Naive B cell (primary cell): ENCODE measurements around the gene SLC35E2B. TPM values are rescaled to one million over a fixed set of nuclear protein-coding genes. Genes with fewer than 3 reads are reported as not detected.
"Not testable (repeated sequence)": the region's sequence is repeated elsewhere in the genome, so short reads cannot be mapped to it uniquely, and the experiment has no call there.

Experiments
- ATAC-seq, 2 donors: fragments of 150-1000 bp; cut with Tn5 transposase; 2 replicates each; pipeline ENCODE4 v1.10.0; 2021; ENCODE audit warnings: low read depth in 2 of 2, mild to moderate bottlenecking in 2 of 2, moderate library complexity in 2 of 2
- DNase-seq: peaks from one replicate; pipeline ENCODE4 v3.0.0; 2022
- H3K27ac Mint-ChIP-seq, 6 donors: one replicate each; pipeline ENCODE4 v1.8.0; 2020 to 2022; ENCODE audit warnings: mild to moderate bottlenecking in 6 of 6, mixed read lengths in 6 of 6, moderate library complexity in 5 of 6, inconsistent platforms in 2 of 6
- H3K27me3 Mint-ChIP-seq, 3 donors: one replicate each; pipeline ENCODE4 v1.8.0; 2021 to 2022; ENCODE audit warnings: mixed read lengths in 3 of 3, mild to moderate bottlenecking in 1 of 3
- H3K36me3 Mint-ChIP-seq, 2 donors: one replicate each; pipeline ENCODE4 v1.8.0; 2020 to 2022; ENCODE audit warnings: mixed read lengths in 2 of 2, inconsistent platforms in 1 of 2, mild to moderate bottlenecking in 1 of 2
- H3K4me1 Mint-ChIP-seq, 3 donors: one replicate each; pipeline ENCODE4 v1.8.0; 2020 to 2022; ENCODE audit warnings: mixed read lengths in 3 of 3, inconsistent platforms in 1 of 3, mild to moderate bottlenecking in 1 of 3, moderate library complexity in 1 of 3
- H3K4me3 Mint-ChIP-seq, 8 donors: one replicate each; pipeline ENCODE4 v1.8.0; 2020 to 2022; ENCODE audit warnings: mild to moderate bottlenecking in 8 of 8, mixed read lengths in 8 of 8, moderate library complexity in 8 of 8, inconsistent platforms in 2 of 8
- H3K9me3 Mint-ChIP-seq, 7 donors: one replicate each; pipeline ENCODE4 v1.8.0; 2020 to 2022; ENCODE audit warnings: mixed read lengths in 7 of 7, mild to moderate bottlenecking in 5 of 7, inconsistent platforms in 2 of 7, moderate library complexity in 1 of 7
- polyA plus RNA-seq, 6 donors: library from polyadenylated mRNA; unstranded; fragments of 300-500 nt; fragmentation: Illumina TruSeq; gene quantifications; one replicate each; pipeline ENCODE4 v1.2.3, GENCODE V29; 2021; ENCODE audit warnings: low read depth in 6 of 6

SLC35E2B gene
- polyA plus RNA-seq, 6 donors from 2014 or later: 22.5 to 42.1 (median 33.4) TPM

DNA sequence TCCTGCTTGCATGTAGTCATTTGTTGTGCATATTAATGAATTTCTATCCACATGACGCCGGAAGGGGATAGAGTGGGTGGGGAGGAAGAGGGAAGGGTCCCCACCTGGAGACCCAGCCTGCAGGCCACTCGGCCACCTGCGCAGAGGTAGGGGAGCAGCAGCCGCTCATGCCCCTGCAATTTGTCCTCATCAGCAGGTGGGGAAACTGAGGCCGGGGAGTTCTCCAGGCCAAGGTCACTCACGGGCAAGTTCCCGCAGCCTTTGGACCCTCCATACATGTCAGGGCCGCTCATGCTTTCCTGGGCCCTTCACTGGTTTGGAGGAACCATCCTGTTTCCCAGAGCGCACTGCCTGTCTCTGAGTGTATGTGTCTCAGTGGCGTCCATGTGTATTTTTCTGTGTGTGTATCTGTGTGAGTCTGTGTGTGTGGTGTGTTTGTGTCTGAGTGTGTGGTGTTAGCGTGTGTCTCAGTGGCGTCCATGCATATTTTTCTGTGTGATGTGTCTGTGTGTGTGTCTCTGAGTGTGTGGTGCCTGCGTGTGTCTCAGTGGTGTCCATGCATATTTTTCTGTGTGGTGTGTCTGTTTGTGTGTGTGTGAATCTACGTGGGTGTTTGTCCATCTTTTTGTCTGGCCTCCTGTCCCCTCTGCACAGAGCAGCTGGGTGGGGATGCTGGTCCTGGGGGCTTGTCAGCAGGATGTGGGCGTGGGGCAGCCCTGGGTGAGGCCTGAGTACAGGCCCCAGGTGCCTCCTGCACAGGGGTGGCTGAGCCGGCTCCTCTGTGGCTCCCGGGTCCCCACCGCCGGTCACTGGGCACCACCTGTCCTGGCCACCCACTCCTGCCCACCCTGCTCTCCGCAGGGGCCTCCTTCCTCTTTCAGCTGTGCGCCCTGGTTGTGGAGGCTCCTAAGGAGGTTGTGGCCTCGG, 4.1 kb upstream of the SLC35E2B start:
- H3K27me3 Mint-ChIP-seq, H3K4me1 Mint-ChIP-seq, DNase-seq, ATAC-seq, H3K9me3 Mint-ChIP-seq, H3K36me3 Mint-ChIP-seq: not testable (repeated sequence)
- Mint-ChIP-seq H3K4me3 (peak overlapping the region in 3 of 8 donors; percentile 29 to 59 (median 50)), H3K27ac (peak overlapping the region in 1 of 6 donors; percentile 64)

DNA sequence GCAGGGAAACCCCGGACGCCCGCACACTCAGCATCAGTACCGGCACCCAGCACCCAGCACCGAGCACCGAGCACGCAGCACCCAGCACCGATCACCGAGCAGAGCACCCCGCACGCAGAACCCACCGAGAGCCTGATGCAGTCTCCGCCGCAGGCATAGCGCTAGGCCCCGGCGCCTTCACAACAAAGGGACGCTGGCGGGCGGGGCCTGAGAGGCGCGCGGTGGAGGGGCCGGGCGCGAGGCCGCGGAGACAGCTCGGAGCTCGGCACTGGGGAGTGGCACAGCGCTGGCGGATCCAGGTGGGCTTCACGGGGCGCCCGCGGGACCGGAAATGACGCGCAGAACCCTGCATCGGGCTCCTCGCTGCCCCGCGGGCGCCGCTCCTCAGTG, 276 bp downstream of the SLC35E2B start:
- ATAC-seq, H3K36me3 Mint-ChIP-seq, H3K27me3 Mint-ChIP-seq, H3K9me3 Mint-ChIP-seq, DNase-seq: not testable (repeated sequence)
- Mint-ChIP-seq H3K4me1 (peaks cover 6 to 23% (median 8%) of the 10 kb centered on the region in 3 donors), H3K27ac (peak overlapping the region in 4 of 6 donors; percentile 37 to 97 (median 94)), H3K4me3 (peak overlapping the region; percentile 59 to 90 (median 82))

DNA sequence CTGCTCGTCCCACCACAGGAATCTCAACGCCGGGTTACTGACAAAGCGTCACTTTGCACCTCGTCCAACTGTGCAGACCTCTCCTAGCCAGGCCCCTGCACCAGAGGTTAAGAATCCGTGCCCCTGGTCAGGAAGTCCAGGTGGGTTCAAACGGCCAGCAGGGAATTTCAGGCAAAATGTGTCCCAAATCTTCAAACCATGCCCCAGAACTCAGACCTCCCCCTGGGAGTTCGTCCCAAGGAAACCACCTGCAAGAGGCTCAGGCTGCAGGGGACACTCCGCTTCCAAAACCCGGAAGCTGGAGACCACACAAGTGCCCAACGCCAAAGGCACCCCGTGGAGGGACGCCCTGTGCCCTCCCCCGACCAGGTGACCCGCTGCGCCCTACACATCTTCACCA, 1.2 kb downstream of the SLC35E2B start:
- H3K36me3 Mint-ChIP-seq, ATAC-seq, DNase-seq, H3K4me3 Mint-ChIP-seq, H3K9me3 Mint-ChIP-seq, H3K27me3 Mint-ChIP-seq, H3K27ac Mint-ChIP-seq: not testable (repeated sequence)
- peaks cover 4 to 23% (median 6%) of the 10 kb centered on the region in 3 donors for H3K4me1 Mint-ChIP-seq

DNA sequence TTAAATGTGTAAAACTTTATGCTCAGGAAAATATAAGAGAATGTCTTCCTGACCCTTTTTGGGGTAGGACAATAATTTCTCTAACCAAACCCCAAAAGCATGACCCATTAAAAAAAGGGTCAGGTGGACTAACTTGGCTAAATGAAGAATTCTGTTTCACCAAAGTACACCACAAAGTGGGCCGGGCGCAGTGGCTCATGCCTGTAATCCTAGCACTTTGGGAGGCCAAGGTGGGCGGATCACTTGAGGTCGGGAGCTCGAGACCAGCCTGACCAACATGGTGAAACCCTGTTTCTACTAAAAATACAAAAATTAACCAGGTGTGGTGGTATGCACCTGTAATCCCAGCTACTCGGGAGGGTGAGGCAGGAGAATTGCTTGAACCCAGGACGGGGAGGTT, 3.1 kb downstream of the SLC35E2B start:
- not testable (repeated sequence) for H3K36me3 Mint-ChIP-seq, DNase-seq, ATAC-seq, H3K27me3 Mint-ChIP-seq, H3K9me3 Mint-ChIP-seq
- peak overlapping the region in 2 of 6 donors; percentile 41 to 60 for H3K27ac Mint-ChIP-seq
- H3K4me1 Mint-ChIP-seq: peaks cover 9 to 29% (median 12%) of the 10 kb centered on the region in 3 donors
- H3K4me3 Mint-ChIP-seq: peak overlapping the region in 2 of 8 donors; percentile 40 to 68

DNA sequence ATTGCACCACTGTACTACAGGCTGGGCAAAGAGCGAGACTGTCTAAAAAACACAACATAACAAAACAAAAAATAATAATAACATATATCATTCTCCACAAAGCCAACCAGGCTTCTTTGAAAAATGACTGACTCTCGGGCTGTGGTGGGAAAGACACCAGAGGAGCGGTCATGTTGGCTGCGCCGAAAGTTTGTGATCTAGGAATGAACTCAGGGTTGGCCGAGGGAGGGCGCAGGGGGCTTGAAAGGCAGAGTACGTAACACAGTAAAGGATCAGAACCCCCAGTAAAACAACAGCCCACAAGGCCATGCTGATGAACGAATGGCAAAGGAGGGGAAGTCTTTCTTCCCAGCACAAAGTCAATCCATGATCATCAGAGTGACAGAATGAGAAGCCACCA, 4.7 kb downstream of the SLC35E2B start:
- H3K27me3 Mint-ChIP-seq: no peaks in the 10 kb centered on the region

DNA sequence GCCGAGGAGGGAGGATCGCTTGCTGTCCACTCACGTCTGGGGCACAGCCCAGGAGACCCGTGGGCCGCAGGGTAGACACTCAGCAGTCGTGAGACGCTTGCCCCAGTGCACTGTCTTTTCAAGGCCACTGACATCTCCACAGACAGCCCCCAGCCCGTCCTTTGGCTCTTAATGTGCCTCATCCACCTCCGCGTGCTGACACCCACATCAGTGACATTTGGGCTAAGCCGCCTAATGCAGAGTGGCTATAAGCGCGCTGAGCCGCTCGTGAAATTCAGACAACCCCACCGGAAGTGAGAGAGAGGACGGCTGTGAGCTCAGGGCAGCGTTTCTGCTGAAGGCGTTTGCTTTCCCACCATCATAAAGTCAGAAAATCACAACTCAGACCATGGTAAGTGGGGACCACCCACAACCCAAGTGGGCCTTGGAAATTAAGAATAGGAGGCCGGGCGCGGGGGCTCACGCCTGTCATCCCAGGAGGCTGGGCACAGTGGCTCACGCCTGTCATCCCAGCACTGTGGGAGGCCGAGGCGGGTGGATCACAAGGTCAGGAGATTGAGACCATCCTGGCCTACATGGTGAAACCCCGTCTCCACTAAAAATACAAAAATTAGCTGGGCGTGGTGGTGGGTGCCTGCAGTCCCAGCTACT, 8.4 kb downstream of the SLC35E2B start:
- H3K36me3 Mint-ChIP-seq: no peaks in the 10 kb centered on the region
- peaks cover 19 to 44% (median 34%) of the 10 kb centered on the region in 3 donors for H3K4me1 Mint-ChIP-seq
- peak overlapping the region in 1 of 8 donors; percentile 24 for H3K4me3 Mint-ChIP-seq
- H3K27me3 Mint-ChIP-seq: no peaks in the 10 kb centered on the region
- H3K9me3 Mint-ChIP-seq: no peaks in the 10 kb centered on the region
- ATAC-seq (no peak), DNase-seq (no peak)
- peak overlapping the region in 2 of 6 donors; percentile 23 to 89 for H3K27ac Mint-ChIP-seq

More for the DNA sequence above, 4.7 kb downstream of the SLC35E2B start:
- peak overlapping the region in 3 of 8 donors; percentile 30 to 70 (median 50) for H3K4me3 Mint-ChIP-seq
- H3K36me3 Mint-ChIP-seq: no peaks in the 10 kb centered on the region
- ATAC-seq (no peak), DNase-seq (no peak)
- peak overlapping the region in 3 of 6 donors; percentile 11 to 88 (median 47) for H3K27ac Mint-ChIP-seq
- H3K4me1 Mint-ChIP-seq: peaks cover 12 to 38% (median 25%) of the 10 kb centered on the region in 3 donors
- no peaks in the 10 kb centered on the region for H3K9me3 Mint-ChIP-seq

DNA sequence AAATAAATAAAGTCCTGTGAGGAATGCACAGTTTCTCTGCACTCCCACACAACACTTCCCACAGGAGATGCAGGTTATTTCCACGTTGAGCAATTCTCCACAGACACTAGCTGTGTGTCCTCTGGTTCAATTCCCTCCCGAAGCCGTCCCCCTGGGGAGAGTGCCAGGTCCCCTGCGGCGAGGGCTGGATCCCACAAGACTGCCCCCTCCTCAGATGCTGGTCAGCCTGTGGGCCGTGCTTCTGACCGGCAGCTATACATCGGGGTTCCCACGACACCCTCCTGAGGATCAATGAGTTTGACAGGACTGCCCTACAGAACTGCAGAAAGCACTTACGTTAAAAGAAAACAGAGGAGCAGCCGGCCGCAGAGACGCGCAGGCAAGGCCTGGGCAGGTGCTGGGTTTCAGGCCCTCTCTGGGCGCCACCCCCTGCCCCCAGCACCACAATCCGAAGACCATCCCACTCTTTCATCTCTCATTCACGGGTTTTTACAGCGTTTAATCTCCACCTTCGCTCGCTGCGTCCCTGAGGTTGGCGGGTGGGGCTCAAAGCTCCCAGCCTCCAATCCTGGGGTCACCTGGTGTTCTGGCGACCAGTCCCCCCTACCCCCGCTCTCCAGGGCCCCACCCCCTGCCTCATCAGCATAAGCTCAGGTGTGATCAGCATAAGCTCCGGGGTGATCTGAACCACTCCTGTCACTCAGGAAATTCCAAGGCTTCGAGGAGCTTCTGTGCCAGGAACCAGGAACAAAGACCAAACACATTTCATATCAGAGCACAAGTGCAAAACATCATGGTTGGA, 9.3 kb downstream of the SLC35E2B start:
- Mint-ChIP-seq H3K4me3 (peak overlapping the region in 1 of 8 donors; percentile 4), H3K27me3 (no peaks in the 10 kb centered on the region), H3K36me3 (no peaks in the 10 kb centered on the region), H3K4me1 (peaks cover 27 to 45% (median 43%) of the 10 kb centered on the region in 3 donors), H3K27ac (peak overlapping the region in 4 of 6 donors; percentile 23 to 70 (median 40)), H3K9me3 (no peaks in the 10 kb centered on the region)
- ATAC-seq (no peak), DNase-seq (no peak)

DNA sequence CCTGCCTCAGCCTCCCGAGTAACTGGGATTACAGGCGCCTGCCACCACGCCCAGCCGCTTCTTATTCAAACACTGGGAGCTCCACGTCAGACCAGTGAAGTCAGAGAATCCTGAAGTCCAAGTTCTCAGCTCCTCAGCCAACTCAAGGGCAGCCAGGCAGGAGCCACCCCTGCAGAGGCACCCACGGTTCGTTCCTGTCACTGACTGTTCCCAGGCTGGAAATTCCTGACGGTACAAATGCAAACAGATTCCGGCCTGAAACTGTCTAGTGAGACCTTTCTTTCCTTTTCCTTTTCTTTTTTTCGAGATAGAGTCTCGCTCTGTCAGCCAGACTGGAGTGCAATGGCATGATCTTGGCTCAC, 11.7 kb downstream of the SLC35E2B start:
- no peak overlapping the region for H3K4me3 Mint-ChIP-seq
- ATAC-seq: no peak
- peak overlapping the region in 2 of 6 donors; percentile 45 to 59 for H3K27ac Mint-ChIP-seq
- H3K4me1 Mint-ChIP-seq: peaks cover 31 to 52% (median 48%) of the 10 kb centered on the region in 3 donors
- no peaks in the 10 kb centered on the region for H3K27me3 Mint-ChIP-seq
- no peak for DNase-seq
- no peaks in the 10 kb centered on the region for H3K9me3 Mint-ChIP-seq
- H3K36me3 Mint-ChIP-seq: no peaks in the 10 kb centered on the region

DNA sequence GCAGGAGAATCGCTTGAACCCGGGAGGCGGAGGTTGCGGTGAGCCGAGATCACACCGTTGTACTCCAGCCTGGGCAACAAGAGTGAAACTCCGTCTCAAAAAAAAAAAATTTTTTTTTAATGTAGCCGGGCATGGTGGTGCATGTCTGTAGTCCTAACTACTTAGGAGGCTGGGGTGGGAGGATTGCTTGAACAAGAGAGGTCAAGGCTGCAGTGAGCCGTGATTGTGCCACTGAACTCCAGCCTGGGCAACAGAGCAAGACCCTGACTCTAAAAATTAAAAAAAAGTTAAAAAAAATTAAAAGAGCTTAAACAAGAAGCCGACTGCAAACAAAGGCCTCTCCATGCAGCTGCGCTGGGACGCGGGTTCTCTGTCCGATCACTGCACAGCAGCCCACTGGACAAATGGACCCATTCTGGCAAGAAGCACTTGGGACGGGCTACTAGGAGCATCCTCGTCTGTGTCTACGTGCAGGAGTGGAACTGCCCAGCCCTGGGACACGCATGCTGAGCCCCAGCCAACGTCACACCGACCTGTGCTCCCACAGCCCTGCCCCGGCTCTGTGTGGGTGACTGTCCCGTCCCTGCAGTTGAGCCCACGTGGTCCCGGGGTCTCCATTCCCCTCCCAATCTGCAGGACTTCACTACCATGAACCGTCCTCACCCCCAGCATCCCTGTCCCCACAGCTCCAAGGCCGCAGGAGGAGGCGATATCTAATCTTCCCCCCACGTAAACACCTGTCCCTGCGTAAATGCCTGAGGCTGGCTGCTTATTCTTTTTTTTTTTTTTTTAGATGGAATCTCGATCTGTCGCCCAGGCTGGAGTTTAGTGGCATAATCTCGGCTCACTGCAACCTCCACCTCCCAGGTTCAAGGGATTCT, 12.3 kb downstream of the SLC35E2B start:
- peak overlapping the region in 2 of 6 donors; percentile 59 to 99 for H3K27ac Mint-ChIP-seq
- H3K4me3 Mint-ChIP-seq: no peak overlapping the region
- DNase-seq (no peak), ATAC-seq (no peak)
- H3K27me3 Mint-ChIP-seq: no peaks in the 10 kb centered on the region
- H3K9me3 Mint-ChIP-seq: no peaks in the 10 kb centered on the region
- no peaks in the 10 kb centered on the region for H3K36me3 Mint-ChIP-seq
- peaks cover 27 to 49% (median 44%) of the 10 kb centered on the region in 3 donors for H3K4me1 Mint-ChIP-seq

DNA sequence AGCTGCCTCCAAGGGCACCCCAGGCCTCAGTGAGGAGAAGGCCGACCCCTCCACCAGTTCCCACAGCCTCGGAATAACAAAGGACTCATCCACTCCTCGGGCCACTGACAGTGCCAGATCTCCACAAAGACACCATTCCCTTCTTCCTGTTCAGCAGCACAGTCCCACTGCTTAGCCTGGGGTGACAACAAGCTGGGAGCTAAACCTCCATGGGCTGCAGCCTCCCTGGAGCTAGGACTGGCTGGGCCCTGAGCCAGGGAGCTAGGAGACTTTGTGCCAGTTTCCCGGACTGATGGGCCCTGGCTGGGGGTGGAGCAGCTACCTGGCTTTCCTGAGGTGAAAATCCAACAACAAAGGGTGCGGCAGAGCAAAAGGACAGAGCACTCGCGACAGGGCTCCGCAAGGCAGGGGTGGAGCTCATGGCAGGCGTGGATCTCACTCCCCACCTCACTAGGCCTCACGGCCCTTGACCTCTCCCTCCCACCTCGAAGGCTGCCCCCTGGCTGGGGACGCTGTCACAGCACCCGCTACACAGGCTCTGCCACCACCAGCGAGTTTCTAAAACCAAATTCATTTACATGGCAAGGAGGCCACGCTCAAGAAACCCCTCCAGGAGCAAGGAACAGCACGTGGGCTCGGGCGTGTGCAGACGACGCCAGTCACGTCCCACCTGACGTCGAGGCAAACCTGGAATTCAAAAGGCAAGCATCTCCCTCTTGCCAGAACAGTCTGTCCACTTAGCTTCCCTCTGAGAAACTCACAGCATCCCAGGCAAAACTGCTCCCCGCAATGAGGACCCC, 13.8 kb downstream of the SLC35E2B start:
- Mint-ChIP-seq H3K27ac (peak overlapping the region; percentile 59 to 99 (median 98)), H3K4me1 (peaks cover 26 to 42% (median 37%) of the 10 kb centered on the region in 3 donors), H3K9me3 (no peaks in the 10 kb centered on the region), H3K36me3 (no peaks in the 10 kb centered on the region), H3K27me3 (no peaks in the 10 kb centered on the region), H3K4me3 (peak overlapping the region; percentile 71 to 96 (median 88))
- DNase-seq (no peak), ATAC-seq (peak; percentile 20 to 29)

DNA sequence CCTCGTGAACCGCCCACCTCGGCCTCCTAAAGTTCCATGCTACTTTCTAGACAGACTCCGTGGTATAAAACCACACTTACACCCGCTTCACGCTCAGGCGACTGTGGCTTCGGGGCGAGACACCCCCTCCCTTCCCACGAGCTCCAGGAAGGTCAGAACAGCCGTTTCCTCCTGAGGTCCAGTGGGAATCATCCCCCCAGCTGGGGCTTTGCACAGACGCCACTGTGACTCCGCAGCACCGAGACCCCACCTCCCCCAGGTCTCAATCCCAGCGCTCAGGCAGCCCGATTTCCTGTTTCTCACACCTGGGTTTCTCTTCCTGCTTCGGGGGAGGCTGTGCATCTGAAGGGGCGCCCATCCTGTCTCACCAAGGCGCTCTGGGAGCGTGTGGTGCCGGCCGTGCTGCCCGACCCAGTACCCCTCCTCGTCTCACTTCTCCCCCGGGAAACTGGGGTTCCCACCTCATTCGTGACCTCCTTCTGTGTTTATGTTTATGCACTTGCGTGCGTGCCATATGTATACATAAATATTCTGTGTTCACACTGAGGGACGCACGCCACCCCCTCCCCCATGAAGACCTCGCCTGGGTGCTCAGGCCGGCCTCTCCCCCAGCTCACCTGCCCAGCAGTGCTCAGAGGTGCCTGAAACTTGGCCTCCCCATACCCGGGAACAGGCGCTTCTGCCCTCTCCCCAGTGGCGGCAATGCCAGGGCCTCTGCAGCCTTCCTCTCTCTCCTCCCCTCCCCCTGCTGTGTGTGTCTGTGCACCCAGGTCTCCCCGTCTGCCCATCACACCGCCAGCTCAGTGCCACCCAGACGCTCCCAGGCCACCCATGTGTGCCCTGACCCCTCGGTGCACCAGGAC, 14.6 kb downstream of the SLC35E2B start:
- Mint-ChIP-seq H3K27me3 (no peaks in the 10 kb centered on the region), H3K27ac (peak overlapping the region; percentile 79 to 99 (median 98)), H3K36me3 (no peaks in the 10 kb centered on the region), H3K4me1 (peaks cover 23 to 38% (median 29%) of the 10 kb centered on the region in 3 donors), H3K9me3 (no peaks in the 10 kb centered on the region), H3K4me3 (peak overlapping the region; percentile 77 to 96 (median 90))
- DNase-seq: peak; percentile 81
- ATAC-seq: peak; percentile 85 to 88
